ENCODE results near the gene KCTD18. TPM values are rescaled to one million over a fixed set of nuclear protein-coding genes. Genes with fewer than 3 reads are reported as not detected.

Gene KCTD18
- total and polyA plus RNA-seq, 10 of the 15 experiments (the other 5 are each of a cell fraction or from before 2014, with no cell fraction given), result 1.4 to 16.9 (median 12.5) TPM

DNA sequence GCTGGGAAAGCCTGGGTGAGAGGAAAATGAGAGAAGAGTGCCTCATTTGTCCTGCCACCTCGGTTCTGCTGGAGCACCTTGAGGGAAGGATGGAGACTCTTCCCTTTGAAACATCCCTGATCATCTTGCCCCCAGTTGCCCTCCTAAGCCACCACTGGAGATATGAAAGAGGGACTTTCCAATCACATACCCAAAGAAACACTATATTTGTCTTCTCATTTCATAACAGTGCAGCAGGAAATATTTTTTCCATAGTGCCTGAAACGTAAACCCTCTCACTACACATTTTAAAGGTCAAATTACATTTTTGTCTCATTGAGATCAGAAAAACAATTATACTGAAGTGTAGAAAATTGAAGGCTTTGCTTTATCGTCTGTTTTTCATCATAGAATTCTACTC lies 63.3 kb downstream of the KCTD18 start:
- intact Hi-C loops (cut with micrococcal nuclease; ENCODE audit: unreplicated experiment) (no loop called here), in situ Hi-C loops (cut with MboI) (no loop called here)
- no peaks in the 10 kb centered on the region; a peak in 1 of 4 replicates for H3K36me3 ChIP-seq (ENCODE audit: control insufficient read depth in 2 of 2, insufficient read depth in 2 of 2, low read length in 1 of 2)
- ChIA-PET CTCF (interaction anchor here (7.2 kb wide), 1 partner anchor 36 kb away, joined by 68 read pairs; no protein-coding TSS in a partner anchor), SMC1A (ENCODE audit: uncharacterized antibody, unreplicated experiment) (interaction anchor here (5.2 kb wide), 1 partner anchor 36 kb away, joined by 28 read pairs; no protein-coding TSS in a partner anchor), POLR2A (no interaction called here), RAD21 (ENCODE audit: unreplicated experiment) (no interaction called here)
- no peaks in the 10 kb centered on the region for H3K9me3 ChIP-seq (replicated peaks; ENCODE audit: control insufficient read depth, insufficient read depth, low read length)
- no peak for DNase-seq (ENCODE audit: low read depth, low spot score)
- H3K4me3 ChIP-seq, result no peak overlapping the region
- WGBS (ENCODE audit: insufficient coverage, insufficient replicate concordance, low lambda C conversion rate, missing lambda C conversion rate), result 21% methylated on average over 3 of the region's 3 CpGs
- no peak for FAIRE-seq
- no peak overlapping the region for H3K4me2 ChIP-seq (ENCODE audit: control insufficient read depth, insufficient read depth)
- H2AFZ ChIP-seq (ENCODE audit: control insufficient read depth, low read depth, low read length), result no peak overlapping the region
- BruUV-seq (replicated peaks), result no TSS peak
- H3K79me2 ChIP-seq (ENCODE audit: control insufficient read depth, insufficient read depth, low read length), result no peaks in the 10 kb centered on the region
- 0 out of 2 replicates have a peak, but pooled peaks cover 2% of the 10 kb centered on the region for H3K4me1 ChIP-seq (ENCODE audit: control insufficient read depth, insufficient read depth, low read length)
- TF ChIP-seq ZSCAN29 (IDR thresholded peaks at IDR 0.05) (no peak), POLR2AphosphoS5 (IDR thresholded peaks at IDR 0.05; ENCODE audit: low read length) (no peak), MTA2 (IDR thresholded peaks at IDR 0.05; ENCODE audit: low read depth) (no peak), PAX8 (IDR thresholded peaks at IDR 0.05) (no peak), SIX5 (IDR thresholded peaks at IDR 0.05; ENCODE audit: low read depth, low read length, severe bottlenecking) (no peak), CEBPB (IDR thresholded peaks at IDR 0.05; ENCODE audit: borderline replicate concordance in 1 of 2, low read depth in 2 of 2, low read length in 2 of 2) (no peak), ETV6 (conservative IDR thresholded peaks at IDR 0.05 in 1 of 2, IDR thresholded peaks at IDR 0.05 in 1 of 2; ENCODE audit: borderline replicate concordance in 1 of 2, low read depth in 1 of 2) (no peak), SPI1 (IDR thresholded peaks at IDR 0.05; ENCODE audit: borderline replicate concordance, insufficient read depth, low read depth, low read length) (no peak), WRNIP1 (IDR thresholded peaks at IDR 0.05; ENCODE audit: borderline replicate concordance, low read depth, low read length) (no peak), ZZZ3 (IDR thresholded peaks at IDR 0.05; ENCODE audit: control insufficient read depth, insufficient read length, low read depth) (no peak), SMC3 (IDR thresholded peaks at IDR 0.05; ENCODE audit: borderline replicate concordance, low read length) (no peak), LARP7 (IDR thresholded peaks at IDR 0.05) (no peak), ATF7 (IDR thresholded peaks at IDR 0.05; ENCODE audit: low read depth) (no peak)
- H3K27me3 ChIP-seq (replicated peaks in 1 of 2; ENCODE audit: control insufficient read depth in 2 of 2, insufficient read depth in 2 of 2, low read length in 1 of 2), result no peaks in the 10 kb centered on the region
- no peak for ATAC-seq
- no peak overlapping the region for H3K27ac ChIP-seq (ENCODE audit: control insufficient read depth, insufficient read depth)
- H4K20me1 ChIP-seq (ENCODE audit: control insufficient read depth, insufficient read depth), result no peaks in the 10 kb centered on the region
- H3K9ac ChIP-seq (ENCODE audit: control insufficient read depth, insufficient read depth, low read length), result no peak overlapping the region
